IMR-90 (cell line): ENCODE measurements around the gene KLHL13. TPM values are rescaled to one million over a fixed set of nuclear protein-coding genes. Genes with fewer than 3 reads are reported as not detected.

ENCODE experiments used
- ATAC-seq: fragments of 200-7000 bp; cut with Tn5 transposase; 2 replicates; pipeline ENCODE4 v1.9.1; 2020; ENCODE audit warnings: low read depth, mild to moderate bottlenecking, moderate library complexity
- BruUV-seq: library from RNA; stranded (reverse); fragments of 400-500 nt; replicated peaks from 2 replicates; lab custom pipeline; 2021; lab: Mats Ljungman, UMichigan
- CTCF ChIA-PET: fragments of 300-600 bp; formaldehyde crosslinking; extraction: SDS; loops from one replicate; lab custom pipeline; 2021; ENCODE audit warnings: antibody characterized with exemption; lab: Yijun Ruan, JAX
- POLR2A ChIA-PET: fragments of 300-600 bp; sonication (Branson Sonifier 250); formaldehyde crosslinking; loops from one replicate; lab custom pipeline; 2022; ENCODE audit warnings: antibody characterized with exemption; ENCODE audit not compliant: unreplicated experiment; lab: Charles Lee
- DNase-seq: peaks from one replicate; pipeline ENCODE4 v3.0.0; 2013
- H2AFZ ChIP-seq: replicated peaks from 2 replicates; pipeline ENCODE3; 2013; ENCODE audit warnings: low read length, mild to moderate bottlenecking; ENCODE audit not compliant: poor library complexity
- H2AK5ac ChIP-seq: 2 replicates; pipeline ENCODE4 v1.6.1; 2013; ENCODE audit warnings: low read depth, low read length, inconsistent platforms
- H2AK9ac ChIP-seq: replicated peaks from 2 replicates; pipeline ENCODE3; 2013; ENCODE audit warnings: mild to moderate bottlenecking, low read depth, low read length, moderate library complexity; ENCODE audit not compliant: poor library complexity
- H2BK120ac ChIP-seq: 2 replicates; pipeline ENCODE4 v1.6.1; 2013; ENCODE audit warnings: low read depth, low read length, inconsistent platforms
- H2BK15ac ChIP-seq: 3 replicates; pipeline ENCODE4 v1.6.1; 2013; ENCODE audit warnings: low read depth, low read length, inconsistent platforms
- H2BK20ac ChIP-seq: 2 replicates; pipeline ENCODE4 v1.6.1; 2013; ENCODE audit warnings: low read depth, mild to moderate bottlenecking, inconsistent platforms, low read length, moderate library complexity
- H2BK5ac ChIP-seq: 2 replicates; pipeline ENCODE4 v1.6.1; 2013; ENCODE audit warnings: mild to moderate bottlenecking, low read depth, low read length, inconsistent platforms; ENCODE audit not compliant: poor library complexity, severe bottlenecking
- H3K14ac ChIP-seq: replicated peaks from 2 replicates; pipeline ENCODE4 v1.6.1; 2013; ENCODE audit warnings: low read depth, low read length, inconsistent platforms
- H3K18ac ChIP-seq: 2 replicates; pipeline ENCODE4 v1.6.1; 2013; ENCODE audit warnings: low read depth, low read length, control low read depth
- H3K23ac ChIP-seq: 2 replicates; pipeline ENCODE4 v1.6.1; 2013; ENCODE audit warnings: low read depth, low read length, inconsistent platforms
- H3K27ac ChIP-seq: 2 replicates; pipeline ENCODE4 v1.5.1; 2013; ENCODE audit warnings: mild to moderate bottlenecking, control low read depth, low read length; ENCODE audit not compliant: insufficient read depth
- H3K27me3 ChIP-seq: 2 replicates; pipeline ENCODE4 v1.6.1; 2013; ENCODE audit warnings: low read length; ENCODE audit not compliant: control insufficient read depth, insufficient read depth
- H3K36me3 ChIP-seq: 2 replicates; pipeline ENCODE4 v1.6.1; 2013; ENCODE audit warnings: low read length, mixed read lengths; ENCODE audit not compliant: control insufficient read depth, insufficient read depth
- H3K4ac ChIP-seq: 2 replicates; pipeline ENCODE4 v1.6.1; 2013; ENCODE audit warnings: low read depth, low read length, inconsistent platforms
- H3K4me1 ChIP-seq: 2 replicates; pipeline ENCODE4 v1.6.1; 2013; ENCODE audit warnings: low read length, mixed read lengths; ENCODE audit not compliant: control insufficient read depth, insufficient read depth
- H3K4me2 ChIP-seq: 2 replicates; pipeline ENCODE4 v1.6.1; 2013; ENCODE audit warnings: low read depth, mild to moderate bottlenecking, control low read depth, low read length, moderate library complexity
- H3K4me3 ChIP-seq: 2 replicates; pipeline ENCODE4 v1.5.1; 2013; ENCODE audit warnings: low read depth, mild to moderate bottlenecking, control low read depth, low read length, moderate library complexity; ENCODE audit not compliant: insufficient read depth
- H3K56ac ChIP-seq: 2 replicates; pipeline ENCODE4 v1.6.1; 2013; ENCODE audit warnings: low read length, inconsistent platforms; ENCODE audit not compliant: insufficient read depth; ENCODE audit errors: extremely low read depth
- H3K79me1 ChIP-seq, 2 experiments: 2 replicates each; pipeline ENCODE4 v1.6.1; 2013; ENCODE audit warnings: low read length in 2 of 2, inconsistent platforms in 1 of 2, low read depth in 1 of 2
- H3K9ac ChIP-seq: 2 replicates; pipeline ENCODE4 v1.6.1; 2013; ENCODE audit warnings: low read depth, low read length, control low read depth
- H3K9me1 ChIP-seq: 2 replicates; pipeline ENCODE4 v1.6.1; 2013; ENCODE audit warnings: low read length, inconsistent platforms; ENCODE audit not compliant: insufficient read depth
- H3K9me3 ChIP-seq: 2 replicates; pipeline ENCODE4 v1.6.1; 2013; ENCODE audit warnings: low read length; ENCODE audit not compliant: control insufficient read depth, insufficient read depth
- H4K20me1 ChIP-seq: 2 replicates; pipeline ENCODE4 v1.6.1; 2013; ENCODE audit warnings: low read length, inconsistent platforms; ENCODE audit not compliant: insufficient read depth
- H4K5ac ChIP-seq: 2 replicates; pipeline ENCODE4 v1.6.1; 2013; ENCODE audit warnings: mild to moderate bottlenecking, low read depth, low read length, control low read depth
- H4K8ac ChIP-seq, 2 experiments: 2 replicates each; pipeline ENCODE4 v1.6.1; 2013; ENCODE audit warnings: low read depth in 2 of 2, low read length in 2 of 2, control low read depth in 1 of 2, inconsistent platforms in 1 of 2
- H4K91ac ChIP-seq: 2 replicates; pipeline ENCODE4 v1.6.1; 2013; ENCODE audit warnings: low read depth, low read length, inconsistent platforms; ENCODE audit not compliant: insufficient read depth
- CEBPB ChIP-seq: IDR thresholded peaks from 2 replicates; pipeline ENCODE4 v1.6.1; 2012; ENCODE audit warnings: low read depth, low read length, improper control_type of control experiment
- FOS ChIP-seq: fragments of 150-350 bp; IDR thresholded peaks from 2 replicates; pipeline ENCODE4 v1.6.1; 2016; ENCODE audit warnings: low read depth, low read length
- MAFK ChIP-seq: IDR thresholded peaks from 2 replicates; pipeline ENCODE4 v1.6.1; 2012; ENCODE audit warnings: low read depth, low read length, improper control_type of control experiment
- MAZ ChIP-seq: IDR thresholded peaks from 2 replicates; pipeline ENCODE4 v1.6.1; 2012; ENCODE audit warnings: low read depth, mild to moderate bottlenecking, low read length, improper control_type of control experiment, moderate library complexity, borderline replicate concordance
- RAD21 ChIP-seq: IDR thresholded peaks from 2 replicates; pipeline ENCODE4 v1.6.1; 2012; ENCODE audit warnings: low read length, improper control_type of control experiment
- WGBS, 2 experiments: methylation state at CpG; one replicate each; pipeline versions ENCODE4 v1.1.5 to v1.1.7; 2013; ENCODE audit warnings: missing lambda C conversion rate in 2 of 2; ENCODE audit not compliant: insufficient read length in 1 of 2; ENCODE audit errors: extremely low coverage in 2 of 2; 5-methylcytosine and 5-hydroxymethylcytosine counted together
- dilution Hi-C: fragments of 300-500 bp; cut with HindIII; formaldehyde crosslinking; loops from one replicate; pipeline ENCODE4 v1.14.3; 2018; ENCODE audit warnings: low sequenced_read_pairs; ENCODE audit not compliant: unreplicated experiment
- in situ Hi-C: fragments of 300-500 bp; cut with MboI; formaldehyde crosslinking; loops from 3 replicates; pipeline ENCODE4 v1.14.3; 2019; ENCODE audit warnings: low sequenced_read_pairs, inconsistent platforms, mixed read lengths
- intact Hi-C: fragments of 100-400 bp; cut with micrococcal nuclease; formaldehyde crosslinking; loops from 2 replicates; pipeline ENCODE4 v1.10.0; 2022
- polyA plus RNA-seq, 3 experiments: library from polyadenylated mRNA; depleted of rRNA; stranded (reverse); fragments of >200 nt; gene quantifications; 2 replicates each; pipeline ENCODE4 v1.2.3, GENCODE V29; 2012; ENCODE audit warnings: low replicate concordance in 1 of 3
- total RNA-seq: library from RNA; depleted of rRNA; stranded (reverse); fragments of >200 nt; gene quantifications from 2 replicates; pipeline ENCODE4 v1.2.3, GENCODE V29; 2012

Gene KLHL13
- total and polyA plus RNA-seq, 2 of the 4 experiments (the other 2 are of a cell fraction) = 4.0 to 12.5 TPM

DNA sequence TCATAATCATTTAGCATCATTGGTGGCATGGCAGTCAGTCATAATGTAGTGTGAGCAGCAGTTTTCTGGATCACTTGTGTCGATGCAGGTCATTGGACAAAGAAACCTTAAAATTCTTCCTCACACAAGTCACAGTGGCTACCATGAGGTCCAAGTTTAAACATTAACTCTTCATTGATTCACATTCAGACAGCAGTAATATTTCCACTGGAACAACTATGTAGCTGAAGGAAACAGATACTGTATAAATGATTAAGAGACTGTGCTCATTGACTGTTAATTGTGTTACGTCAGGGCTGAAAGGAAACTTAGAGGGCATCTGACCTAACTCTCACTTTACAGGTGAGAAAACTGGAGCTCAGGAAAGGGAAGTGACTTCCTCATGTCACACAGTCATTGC lies 261.8 kb downstream of the KLHL13 start:
- no peak overlapping the region for H3K4ac ChIP-seq
- H2AK5ac ChIP-seq = no peak overlapping the region
- no peak overlapping the region for H3K23ac ChIP-seq
- ATAC-seq = no peak
- H4K20me1 ChIP-seq = no peaks in the 10 kb centered on the region
- in situ Hi-C loops (no loop called here), intact Hi-C loops (no loop called here), dilution Hi-C loops (no loop called here)
- TF ChIP-seq MAZ (no peak), MAFK (no peak), FOS (no peak), CEBPB (no peak), RAD21 (no peak)
- BruUV-seq = no TSS peak
- no CpG with 5 or more reads among the region's 2 CpGs for WGBS, 2 experiments
- H4K91ac ChIP-seq = no peak overlapping the region
- H3K9ac ChIP-seq = no peak overlapping the region
- H2BK15ac ChIP-seq = no peak overlapping the region
- no peak overlapping the region for H3K14ac ChIP-seq
- H3K36me3 ChIP-seq = no peaks in the 10 kb centered on the region
- no peak overlapping the region for H3K56ac ChIP-seq
- no peak overlapping the region for H2BK20ac ChIP-seq
- no peaks in the 10 kb centered on the region for H3K4me1 ChIP-seq
- no peak overlapping the region for H2BK5ac ChIP-seq
- no peaks in the 10 kb centered on the region for H3K9me3 ChIP-seq
- no peak overlapping the region for H4K8ac ChIP-seq
- no peak overlapping the region for H2AFZ ChIP-seq
- no peak overlapping the region for H3K4me2 ChIP-seq
- H3K27ac ChIP-seq = no peak overlapping the region
- H3K4me3 ChIP-seq = no peak overlapping the region
- no peak overlapping the region for H2AK9ac ChIP-seq
- no peak overlapping the region for H3K18ac ChIP-seq
- POLR2A ChIA-PET = no interaction called here
- no peak for DNase-seq
- H3K79me1 ChIP-seq = no peaks in the 10 kb centered on the region
- no peak overlapping the region for H4K5ac ChIP-seq
- H2BK120ac ChIP-seq = no peak overlapping the region
- no peaks in the 10 kb centered on the region for H3K27me3 ChIP-seq
- CTCF ChIA-PET = no interaction called here
- no peaks in the 10 kb centered on the region for H3K9me1 ChIP-seq
